Retina (tissue), 1 donor: ENCODE measurements around the gene ABHD1.
"Not testable (repeated sequence)": the region's sequence is repeated elsewhere in the genome, so short reads cannot be mapped to it uniquely, and the experiment has no call there.

Experiments used
- DNase-seq: peaks from one replicate; pipeline ENCODE4 v3.0.0-alpha.2; 2016

The ABHD1 gene

GRCh38 chr2:27123302-27124150, at the start of gene ABHD1:
Gene ABHD1, plus strand, starts transcription at chr2:27123815. Its CDS starts 134 bp downstream, at chr2:27123949.
- peak; percentile 85 for DNase-seq

DNA sequence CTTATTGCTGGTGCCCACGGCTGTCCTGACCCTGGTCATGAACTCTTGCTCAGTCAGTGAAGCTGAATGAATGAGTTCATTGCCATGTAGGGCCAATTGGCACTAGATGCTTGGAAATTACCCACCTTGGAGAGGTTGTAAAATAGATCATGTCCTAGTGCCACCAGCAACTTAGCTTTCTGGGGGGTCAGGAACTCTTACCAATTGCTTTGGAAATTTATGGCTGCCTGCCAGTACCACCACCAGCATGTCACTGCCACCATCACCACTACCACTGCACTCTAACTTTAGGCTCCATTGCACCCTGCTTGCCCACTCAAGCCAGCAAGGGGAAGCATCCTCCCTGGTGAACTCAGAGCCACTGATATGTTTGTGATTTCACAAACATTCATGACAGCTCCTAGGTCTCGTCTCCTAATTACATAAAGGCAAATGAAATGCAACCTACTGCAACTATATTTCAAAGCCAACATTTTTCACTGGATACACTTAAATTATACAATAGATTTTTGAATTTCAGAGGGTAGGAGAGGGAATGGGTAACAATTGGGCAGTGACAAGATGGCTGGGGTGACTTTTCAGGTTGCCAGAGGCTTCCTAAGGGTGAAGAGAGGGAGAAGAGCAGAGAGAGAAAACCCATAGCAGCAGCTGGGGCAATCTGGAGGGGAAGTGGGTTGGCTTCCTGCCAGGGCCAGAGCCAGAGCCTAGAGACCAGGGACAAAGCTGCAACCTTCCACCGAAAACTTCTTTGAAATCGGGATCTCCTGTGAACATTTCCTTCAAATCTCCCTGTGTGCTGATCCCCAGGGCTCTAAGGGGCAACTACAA, 48.7 kb upstream of the ABHD1 start:
- DNase-seq = no peak

DNA sequence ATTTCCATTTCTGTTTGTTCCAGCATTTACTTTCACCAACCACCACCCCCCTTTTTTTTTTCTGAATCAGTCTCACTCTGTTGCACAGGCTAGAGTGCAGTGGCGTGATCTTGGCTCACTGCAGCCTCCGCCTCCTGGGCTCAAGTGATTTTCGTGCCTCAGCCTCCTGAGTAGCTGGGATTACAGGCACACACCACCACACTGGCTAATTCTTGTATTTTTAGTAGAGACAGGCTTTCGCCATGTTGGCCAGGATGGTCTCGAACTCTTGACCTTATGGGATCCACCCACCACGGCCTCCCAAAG, 48.1 kb upstream of the ABHD1 start:
- DNase-seq = not testable (repeated sequence)

- DNase-seq = no peak
Measured at GRCh38 chr2:27076323-27076722, 47.3 kb upstream of the ABHD1 start.

DNA sequence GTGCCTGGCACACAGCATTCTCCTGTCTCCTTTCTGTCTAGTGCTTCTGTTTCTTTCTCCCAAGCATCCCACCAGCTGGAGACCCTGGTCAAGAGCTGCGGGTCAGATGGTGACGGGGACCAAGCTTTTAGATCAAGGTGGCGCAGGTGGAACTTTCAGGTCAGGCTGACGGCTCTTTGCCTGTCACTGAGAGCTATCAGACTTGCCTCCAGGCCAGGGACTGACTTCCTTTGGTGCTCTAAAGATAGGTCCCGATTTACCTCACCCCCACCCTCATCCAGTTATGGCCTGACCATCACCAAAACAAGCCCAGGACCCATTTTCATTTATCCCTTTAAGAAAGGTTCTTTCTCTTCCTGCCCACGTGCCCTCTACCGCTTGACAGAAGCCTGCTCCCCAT, 46.4 kb upstream of the ABHD1 start:
- no peak for DNase-seq

DNA sequence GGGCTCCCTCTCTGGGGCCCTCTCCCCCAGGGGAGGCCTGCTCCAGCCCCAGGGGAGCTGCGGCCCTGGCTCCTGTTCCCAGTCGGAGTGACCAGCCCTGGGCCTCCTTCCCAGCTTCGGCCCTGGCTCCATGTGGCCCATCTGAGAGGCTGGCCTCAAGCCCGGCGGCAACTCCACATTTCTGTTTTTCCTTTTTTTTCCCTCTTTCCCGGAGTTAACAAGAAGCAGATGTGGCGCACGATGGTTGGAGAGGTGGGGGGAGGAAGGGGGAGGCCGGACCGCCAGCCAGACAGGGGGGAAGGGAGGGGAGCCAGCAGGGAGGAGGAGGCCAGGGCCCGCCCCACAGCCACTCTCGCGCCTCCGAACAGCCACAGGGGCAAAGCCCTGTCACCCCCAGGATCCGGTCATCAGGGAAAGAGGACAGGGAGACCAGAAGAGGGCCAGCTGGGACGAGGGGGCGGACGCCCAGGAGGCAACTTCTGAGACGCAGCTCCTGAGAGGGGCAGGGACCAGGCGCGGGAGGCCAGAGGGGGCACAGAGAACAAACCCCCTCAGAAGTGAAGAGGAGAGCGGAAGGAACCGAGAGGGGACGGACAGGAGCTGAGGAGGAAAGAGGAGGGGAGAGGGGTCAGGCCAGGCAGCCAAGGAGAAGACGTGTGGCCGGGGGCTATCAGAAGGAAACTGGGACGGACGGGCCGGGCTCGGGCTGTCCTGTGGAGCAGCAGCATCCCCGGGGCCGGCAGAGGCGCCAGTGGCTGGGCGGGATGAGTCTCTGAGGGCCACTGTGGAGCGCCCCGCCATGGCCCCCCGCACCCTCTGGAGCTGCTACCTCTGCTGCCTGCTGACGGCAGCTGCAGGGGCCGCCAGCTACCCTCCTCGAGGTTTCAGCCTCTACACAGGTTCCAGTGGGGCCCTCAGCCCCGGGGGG, 45.1 kb upstream of the ABHD1 start, which contains the start of gene EMILIN1:
Gene EMILIN1 (plus strand): TSS at position 349 of the 928 bp plus-strand sequence. CDS start 451 bp downstream, at position 800.
- peak; percentile 48 for DNase-seq

GRCh38 chr2:27079233-27080139, 44.1 kb upstream of the ABHD1 start:
- no peak for DNase-seq

DNA sequence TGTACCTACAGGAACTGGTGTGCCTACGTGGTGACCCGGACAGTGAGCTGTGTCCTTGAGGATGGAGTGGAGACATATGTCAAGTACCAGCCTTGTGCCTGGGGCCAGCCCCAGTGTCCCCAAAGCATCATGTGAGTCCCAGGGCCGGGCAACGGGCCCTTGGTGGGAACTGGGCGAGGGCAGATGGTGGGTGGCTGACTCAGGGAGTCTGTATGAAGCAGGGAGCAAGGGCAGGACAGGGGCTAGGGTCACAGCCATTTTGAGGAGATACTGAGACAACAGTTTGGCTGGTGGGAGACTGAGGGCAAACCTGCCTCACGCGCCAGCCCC, 43.5 kb upstream of the ABHD1 start:
- DNase-seq = no peak

- no peak for DNase-seq
Measured at GRCh38 chr2:27080603-27080936, 43.0 kb upstream of the ABHD1 start.

DNA sequence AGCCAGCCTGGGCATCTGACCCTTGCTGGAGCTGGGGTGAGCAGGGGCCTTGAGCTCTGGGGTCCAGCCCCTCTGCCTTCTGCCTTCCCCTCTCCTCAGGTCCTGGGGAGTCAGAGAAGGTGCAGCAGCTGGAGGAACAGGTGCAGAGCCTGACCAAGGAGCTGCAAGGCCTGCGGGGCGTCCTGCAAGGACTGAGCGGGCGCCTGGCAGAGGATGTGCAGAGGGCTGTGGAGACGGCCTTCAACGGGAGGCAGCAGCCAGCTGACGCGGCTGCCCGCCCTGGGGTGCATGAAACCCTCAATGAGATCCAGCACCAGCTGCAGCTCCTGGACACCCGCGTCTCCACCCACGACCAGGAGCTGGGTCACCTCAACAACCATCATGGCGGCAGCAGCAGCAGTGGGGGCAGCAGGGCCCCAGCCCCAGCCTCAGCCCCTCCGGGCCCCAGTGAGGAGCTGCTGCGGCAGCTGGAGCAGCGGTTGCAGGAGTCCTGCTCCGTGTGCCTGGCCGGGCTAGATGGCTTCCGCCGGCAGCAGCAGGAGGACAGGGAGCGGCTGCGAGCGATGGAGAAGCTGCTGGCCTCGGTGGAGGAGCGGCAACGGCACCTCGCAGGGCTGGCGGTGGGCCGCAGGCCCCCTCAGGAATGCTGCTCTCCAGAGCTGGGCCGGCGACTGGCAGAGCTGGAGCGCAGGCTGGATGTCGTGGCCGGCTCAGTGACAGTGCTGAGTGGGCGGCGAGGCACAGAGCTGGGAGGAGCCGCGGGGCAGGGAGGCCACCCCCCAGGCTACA, 41.4 kb upstream of the ABHD1 start:
- DNase-seq = no peak

DNA sequence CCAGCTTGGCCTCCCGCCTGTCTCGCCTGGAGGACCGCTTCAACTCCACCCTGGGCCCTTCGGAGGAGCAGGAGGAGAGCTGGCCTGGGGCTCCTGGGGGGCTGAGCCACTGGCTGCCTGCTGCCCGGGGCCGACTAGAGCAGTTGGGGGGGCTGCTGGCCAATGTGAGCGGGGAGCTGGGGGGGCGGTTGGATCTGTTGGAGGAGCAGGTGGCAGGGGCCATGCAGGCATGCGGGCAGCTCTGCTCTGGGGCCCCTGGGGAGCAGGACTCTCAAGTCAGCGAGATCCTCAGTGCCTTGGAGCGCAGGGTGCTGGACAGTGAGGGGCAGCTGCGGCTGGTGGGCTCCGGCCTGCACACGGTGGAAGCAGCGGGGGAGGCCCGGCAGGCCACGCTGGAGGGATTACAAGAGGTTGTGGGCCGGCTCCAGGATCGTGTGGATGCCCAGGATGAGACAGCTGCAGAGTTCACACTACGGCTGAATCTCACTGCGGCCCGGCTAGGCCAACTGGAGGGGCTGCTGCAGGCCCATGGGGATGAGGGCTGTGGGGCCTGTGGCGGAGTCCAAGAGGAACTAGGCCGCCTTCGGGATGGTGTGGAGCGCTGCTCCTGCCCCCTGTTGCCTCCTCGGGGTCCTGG, 40.7 kb upstream of the ABHD1 start:
- DNase-seq = no peak

GRCh38 chr2:27083410-27084296, 40.0 kb upstream of the ABHD1 start:
- DNase-seq = no peak

- no peak for DNase-seq
Measured at GRCh38 chr2:27084297-27085061, 39.1 kb upstream of the ABHD1 start.

DNA sequence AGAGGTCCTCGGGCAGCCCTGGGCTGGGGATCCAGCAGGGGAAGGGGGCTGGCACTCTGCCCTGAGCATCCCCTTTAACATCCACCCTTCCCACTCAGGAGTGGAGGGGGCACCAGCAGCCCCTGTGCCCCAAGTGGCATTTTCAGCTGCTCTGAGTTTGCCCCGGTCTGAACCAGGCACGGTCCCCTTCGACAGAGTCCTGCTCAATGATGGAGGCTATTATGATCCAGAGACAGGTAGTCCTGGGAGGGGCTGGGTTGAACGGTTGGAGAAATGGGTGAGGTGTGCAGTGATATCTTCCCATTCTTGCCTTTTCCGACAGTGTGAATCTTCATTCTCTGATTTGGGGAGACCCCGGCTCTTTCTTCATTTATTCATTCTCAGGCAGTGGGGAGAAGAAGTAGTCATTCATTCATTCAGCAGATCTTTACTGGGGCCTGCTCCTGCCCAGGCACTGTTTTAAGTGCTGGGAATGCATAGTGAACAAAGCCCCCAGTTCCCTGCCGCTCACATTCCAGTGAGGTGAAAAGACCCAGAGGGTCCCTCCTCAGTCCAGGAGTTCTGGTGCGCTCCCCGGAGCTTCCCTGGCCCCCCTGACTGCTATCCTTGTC, 38.4 kb upstream of the ABHD1 start:
- no peak for DNase-seq

DNA sequence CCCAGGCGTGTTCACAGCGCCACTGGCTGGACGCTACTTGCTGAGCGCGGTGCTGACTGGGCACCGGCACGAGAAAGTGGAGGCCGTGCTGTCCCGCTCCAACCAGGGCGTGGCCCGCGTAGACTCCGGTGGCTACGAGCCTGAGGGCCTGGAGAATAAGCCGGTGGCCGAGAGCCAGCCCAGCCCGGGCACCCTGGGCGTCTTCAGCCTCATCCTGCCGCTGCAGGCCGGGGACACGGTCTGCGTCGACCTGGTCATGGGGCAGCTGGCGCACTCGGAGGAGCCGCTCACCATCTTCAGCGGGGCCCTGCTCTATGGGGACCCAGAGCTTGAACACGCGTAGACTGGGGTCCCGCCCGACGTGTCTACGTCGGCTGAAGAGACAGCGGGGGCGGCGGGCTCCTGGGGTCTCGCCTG, 37.9 kb upstream of the ABHD1 start:
- DNase-seq = peak; percentile 76

GRCh38 chr2:27086090-27086723, 37.4 kb upstream of the ABHD1 start:
- peak; percentile 98 for DNase-seq

GRCh38 chr2:27086724-27087593, 36.7 kb upstream of the ABHD1 start, which contains the start of gene KHK:
Gene KHK, plus strand, starts transcription at chr2:27086772. Its CDS starts 488 bp downstream, at chr2:27087260.
- DNase-seq = peak; percentile 83
